Keratinocyte (primary cell): ENCODE data around the gene GPR42.

Source experiments
- CTCF ChIP-seq, 3 experiments: IDR thresholded peaks in 1 of 3; conservative IDR thresholded peaks in 1 of 3; optimal IDR thresholded peaks in 1 of 3; 2 replicates in 2 of 3; 3 replicates in 1 of 3; pipeline versions ENCODE3 to v1.5.1; 2011; ENCODE audit warnings: low read length in 3 of 3, mild to moderate bottlenecking in 3 of 3, moderate library complexity in 2 of 3, control low read depth in 1 of 3, inconsistent platforms in 1 of 3; ENCODE audit not compliant: insufficient read depth in 2 of 3; ENCODE audit errors: extremely low read depth in 1 of 3
- EZH2 ChIP-seq: IDR thresholded peaks from one replicate; pipeline ENCODE4 v1.6.1; 2012; ENCODE audit warnings: inconsistent platforms, mild to moderate bottlenecking, low read length, moderate library complexity

DNA sequence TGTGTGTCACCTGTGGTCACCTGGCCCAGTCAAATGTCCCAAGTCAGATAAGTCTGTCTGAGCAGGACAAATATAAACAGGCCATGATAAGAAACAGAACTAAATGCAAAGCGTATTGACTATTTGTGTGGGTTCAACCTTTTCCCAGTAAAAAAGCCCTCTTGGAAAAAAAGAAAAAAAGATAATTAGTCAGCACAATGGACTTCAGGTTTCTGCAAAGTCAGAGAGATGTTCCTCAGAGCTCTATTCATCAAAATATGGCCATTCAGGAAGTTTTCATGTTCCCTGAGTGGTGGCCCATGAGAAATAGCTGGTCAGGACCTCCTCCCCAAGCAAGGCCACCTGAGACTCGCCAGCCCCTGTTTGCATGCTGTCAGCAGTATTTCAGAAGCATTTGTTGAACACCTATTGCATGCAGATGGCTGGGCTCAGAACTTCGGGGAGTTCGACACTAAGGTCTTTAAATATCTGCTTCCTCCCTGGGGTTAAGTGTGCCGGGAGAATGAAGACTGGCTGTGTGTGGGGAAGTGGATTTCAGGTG is 9.9 kb upstream of the GPR42 start:
- TF ChIP-seq CTCF (optimal IDR thresholded peaks at IDR 0.05 in 1 of 3, IDR thresholded peaks at IDR 0.05 in 1 of 3, conservative IDR thresholded peaks at IDR 0.05 in 1 of 3; ENCODE audit: extremely low read depth in 1 of 3, insufficient read depth in 2 of 3, low read length in 3 of 3) (no peak), EZH2 (no peak)
